ENCODE results near the gene KISS1R. TPM values are rescaled to one million over a fixed set of nuclear protein-coding genes. Genes with fewer than 3 reads are reported as not detected.
"Not testable (repeated sequence)": the region's sequence is repeated elsewhere in the genome, so short reads cannot be mapped to it uniquely, and the experiment has no call there.

KISS1R gene
- total RNA-seq, 1 experiment from 2014 or later = not detected

DNA sequence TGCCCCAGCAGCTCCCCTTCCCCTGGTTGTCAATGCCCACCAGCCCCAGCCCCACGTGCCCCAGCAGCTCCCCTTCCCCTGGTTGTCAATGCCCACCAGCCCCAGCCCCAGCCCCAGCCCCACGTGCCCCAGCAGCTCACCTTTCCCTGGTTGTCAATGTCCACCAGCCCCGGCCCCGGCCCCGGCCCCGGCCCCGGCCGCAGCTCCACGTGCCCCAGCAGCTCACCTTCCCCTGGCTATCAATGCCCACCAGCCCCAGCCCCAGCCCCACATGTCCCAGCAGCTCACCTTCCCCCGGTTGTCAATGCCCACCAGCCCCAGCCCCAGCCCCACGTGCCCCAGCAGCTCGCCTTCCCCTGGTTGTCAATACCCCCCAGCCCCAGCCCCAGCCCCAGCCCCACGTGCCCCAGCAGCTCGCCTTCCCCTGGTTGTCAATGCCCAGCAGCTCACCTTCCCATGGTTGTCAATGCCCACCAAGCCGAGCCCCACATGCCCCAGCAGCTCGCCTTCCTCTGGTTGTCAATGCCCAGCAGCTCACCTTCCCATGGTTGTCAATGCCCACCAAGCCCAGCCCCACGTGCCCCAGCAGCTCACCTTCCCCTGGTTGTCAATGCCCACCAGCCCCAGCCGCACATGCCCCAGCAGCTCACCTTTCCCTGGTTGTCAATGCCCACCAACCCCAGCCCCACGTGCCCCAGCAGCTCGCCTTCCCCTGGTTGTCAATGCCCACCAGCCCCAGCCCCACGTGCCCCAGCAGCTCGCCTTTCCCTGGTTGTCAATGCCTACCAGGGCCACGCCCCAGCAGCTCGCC, 38.2 kb upstream of the KISS1R start:
- DNase-seq (ENCODE audit: unreplicated experiment); H3K9me3 Mint-ChIP-seq (ENCODE audit: unreplicated experiment); H3K4me3 Mint-ChIP-seq (ENCODE audit: unreplicated experiment); H3K27ac Mint-ChIP-seq (ENCODE audit: low read depth, unreplicated experiment); intact Hi-C loops (cut with micrococcal nuclease); H3K27me3 Mint-ChIP-seq (ENCODE audit: insufficient read depth, unreplicated experiment); BruUV-seq (replicated peaks): not testable (repeated sequence)
- H3K4me1 Mint-ChIP-seq (ENCODE audit: insufficient read depth, unreplicated experiment) = peaks cover 12% of the 10 kb centered on the region
- POLR2A ChIA-PET = interaction anchor here (0.6 to 1.4 kb wide), 4 partner anchors 16 to 335 kb away, joined by 3 read pairs; no protein-coding TSS in a partner anchor
- CTCF ChIA-PET = interaction anchor here (0.6 to 1.2 kb wide), 3 partner anchors 34 to 110 kb away, joined by 3 to 6 read pairs (median 6); no protein-coding TSS in a partner anchor
- peaks cover 46% of the 10 kb centered on the region for H3K36me3 Mint-ChIP-seq (ENCODE audit: insufficient read depth, unreplicated experiment)

DNA sequence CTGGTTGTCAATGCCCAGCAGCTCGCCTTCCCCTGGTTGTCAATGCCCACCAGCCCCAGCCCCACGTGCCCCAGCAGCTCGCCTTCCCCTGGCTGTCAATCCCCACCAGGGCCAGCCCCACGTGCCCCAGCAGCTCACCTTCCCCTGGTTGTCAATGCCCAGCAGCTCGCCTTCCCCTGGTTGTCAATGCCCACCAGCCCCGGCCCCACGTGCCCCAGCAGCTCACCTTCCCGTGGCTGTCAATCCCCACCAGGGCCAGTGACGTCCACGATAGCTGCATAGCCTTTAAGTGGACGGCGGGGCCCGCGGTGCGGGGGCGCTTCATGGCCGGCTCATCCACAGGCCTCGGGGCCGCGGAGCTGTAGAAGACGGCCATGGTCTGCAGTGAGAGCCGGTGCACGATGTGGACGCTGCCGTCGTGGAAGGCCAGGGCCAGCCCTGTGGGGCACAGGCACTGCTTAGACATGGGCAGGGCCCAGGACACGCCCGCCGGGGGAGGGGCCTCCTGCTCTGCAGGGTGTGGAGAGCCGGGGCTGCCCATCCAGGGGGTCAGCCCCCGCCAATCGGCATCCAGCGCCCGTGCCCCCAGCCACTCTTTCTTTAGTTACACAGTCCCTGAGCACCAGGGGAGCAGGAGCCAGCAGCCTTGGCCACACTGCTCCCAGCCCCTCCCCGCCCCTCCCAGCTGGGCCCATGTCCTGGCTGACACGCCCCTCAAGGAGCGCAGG, 37.3 kb upstream of the KISS1R start:
- H3K27me3 Mint-ChIP-seq (ENCODE audit: insufficient read depth, unreplicated experiment) = no peaks in the 10 kb centered on the region

DNA sequence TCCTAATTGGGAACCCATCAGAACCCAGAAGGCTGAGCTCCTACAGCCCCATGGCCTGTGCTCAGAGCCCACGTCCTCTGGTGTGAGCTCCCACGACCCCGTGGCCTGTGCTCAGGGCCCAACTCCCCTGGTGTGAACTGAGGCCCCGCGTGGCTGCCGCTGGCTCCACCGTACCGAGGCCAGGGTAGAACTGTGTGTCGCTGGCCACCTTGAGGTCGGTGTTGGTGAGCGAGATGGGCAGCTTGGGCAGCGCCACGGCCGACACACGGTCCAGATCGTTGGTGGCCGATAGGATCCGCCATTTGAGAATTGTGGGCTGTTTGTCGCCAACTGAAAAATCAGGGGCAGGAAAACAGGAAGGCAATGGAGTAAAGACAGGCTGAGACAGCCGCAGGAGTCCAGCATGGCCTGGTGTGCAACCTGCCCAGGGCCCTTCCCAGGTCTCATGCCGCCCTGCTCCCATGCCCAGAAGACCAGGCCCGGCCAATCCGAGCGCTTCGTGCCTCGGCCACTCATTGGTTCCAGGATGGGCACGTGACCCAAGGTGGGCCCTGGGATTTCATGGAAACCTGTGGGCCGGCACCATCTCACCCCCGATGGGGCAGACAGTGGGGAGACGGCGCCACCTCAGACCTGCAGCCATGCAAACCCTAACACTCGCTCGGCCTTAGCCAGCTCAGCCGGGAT, 35.6 kb upstream of the KISS1R start:
- Mint-ChIP-seq H3K27me3 (ENCODE audit: insufficient read depth, unreplicated experiment) (no peaks in the 10 kb centered on the region), H3K4me3 (ENCODE audit: unreplicated experiment) (no peak overlapping the region), H3K36me3 (ENCODE audit: insufficient read depth, unreplicated experiment) (peaks cover 47% of the 10 kb centered on the region), H3K4me1 (ENCODE audit: insufficient read depth, unreplicated experiment) (peaks cover 14% of the 10 kb centered on the region), H3K27ac (ENCODE audit: low read depth, unreplicated experiment) (no peak overlapping the region), H3K9me3 (ENCODE audit: unreplicated experiment) (no peaks in the 10 kb centered on the region)
- ChIA-PET POLR2A (interaction anchor here (1.1 kb wide), 1 partner anchor 85 kb away, joined by 3 read pairs; no protein-coding TSS in a partner anchor), CTCF (interaction anchor here (0.6 to 0.9 kb wide), 2 partner anchors 13 to 17 kb away, joined by 3 to 6 read pairs; no protein-coding TSS in a partner anchor)
- intact Hi-C loops (cut with micrococcal nuclease) = no loop called here
- no TSS peak for BruUV-seq (replicated peaks)
- DNase-seq (ENCODE audit: unreplicated experiment) = no peak
- TF ChIP-seq, protein P1, sequence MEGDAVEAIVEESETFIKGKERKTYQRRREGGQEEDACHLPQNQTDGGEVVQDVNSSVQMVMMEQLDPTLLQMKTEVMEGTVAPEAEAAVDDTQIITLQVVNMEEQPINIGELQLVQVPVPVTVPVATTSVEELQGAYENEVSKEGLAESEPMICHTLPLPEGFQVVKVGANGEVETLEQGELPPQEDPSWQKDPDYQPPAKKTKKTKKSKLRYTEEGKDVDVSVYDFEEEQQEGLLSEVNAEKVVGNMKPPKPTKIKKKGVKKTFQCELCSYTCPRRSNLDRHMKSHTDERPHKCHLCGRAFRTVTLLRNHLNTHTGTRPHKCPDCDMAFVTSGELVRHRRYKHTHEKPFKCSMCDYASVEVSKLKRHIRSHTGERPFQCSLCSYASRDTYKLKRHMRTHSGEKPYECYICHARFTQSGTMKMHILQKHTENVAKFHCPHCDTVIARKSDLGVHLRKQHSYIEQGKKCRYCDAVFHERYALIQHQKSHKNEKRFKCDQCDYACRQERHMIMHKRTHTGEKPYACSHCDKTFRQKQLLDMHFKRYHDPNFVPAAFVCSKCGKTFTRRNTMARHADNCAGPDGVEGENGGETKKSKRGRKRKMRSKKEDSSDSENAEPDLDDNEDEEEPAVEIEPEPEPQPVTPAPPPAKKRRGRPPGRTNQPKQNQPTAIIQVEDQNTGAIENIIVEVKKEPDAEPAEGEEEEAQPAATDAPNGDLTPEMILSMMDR (IDR thresholded peaks at IDR 0.05; ENCODE audit: unreplicated experiment) = no peak

More for the DNA sequence above, 37.3 kb upstream of the KISS1R start:
- H3K27ac Mint-ChIP-seq (ENCODE audit: low read depth, unreplicated experiment) = no peak overlapping the region
- intact Hi-C loops (cut with micrococcal nuclease) = no loop called here
- no peak overlapping the region for H3K4me3 Mint-ChIP-seq (ENCODE audit: unreplicated experiment)
- peaks cover 14% of the 10 kb centered on the region for H3K4me1 Mint-ChIP-seq (ENCODE audit: insufficient read depth, unreplicated experiment)
- H3K9me3 Mint-ChIP-seq (ENCODE audit: unreplicated experiment) = no peaks in the 10 kb centered on the region
- DNase-seq (ENCODE audit: unreplicated experiment) = no peak
- CTCF ChIA-PET = interaction anchor here (0.6 to 1.2 kb wide), 3 partner anchors 35 to 110 kb away, joined by 3 to 6 read pairs (median 6); no protein-coding TSS in a partner anchor
- POLR2A ChIA-PET = interaction anchor here (0.6 to 1.4 kb wide), 3 partner anchors 17 to 334 kb away, joined by 3 read pairs; no protein-coding TSS in a partner anchor
- TF ChIP-seq, protein P1 (IDR thresholded peaks at IDR 0.05; ENCODE audit: unreplicated experiment) = no peak
- H3K36me3 Mint-ChIP-seq (ENCODE audit: insufficient read depth, unreplicated experiment) = peaks cover 49% of the 10 kb centered on the region
- no TSS peak for BruUV-seq (replicated peaks)

DNA sequence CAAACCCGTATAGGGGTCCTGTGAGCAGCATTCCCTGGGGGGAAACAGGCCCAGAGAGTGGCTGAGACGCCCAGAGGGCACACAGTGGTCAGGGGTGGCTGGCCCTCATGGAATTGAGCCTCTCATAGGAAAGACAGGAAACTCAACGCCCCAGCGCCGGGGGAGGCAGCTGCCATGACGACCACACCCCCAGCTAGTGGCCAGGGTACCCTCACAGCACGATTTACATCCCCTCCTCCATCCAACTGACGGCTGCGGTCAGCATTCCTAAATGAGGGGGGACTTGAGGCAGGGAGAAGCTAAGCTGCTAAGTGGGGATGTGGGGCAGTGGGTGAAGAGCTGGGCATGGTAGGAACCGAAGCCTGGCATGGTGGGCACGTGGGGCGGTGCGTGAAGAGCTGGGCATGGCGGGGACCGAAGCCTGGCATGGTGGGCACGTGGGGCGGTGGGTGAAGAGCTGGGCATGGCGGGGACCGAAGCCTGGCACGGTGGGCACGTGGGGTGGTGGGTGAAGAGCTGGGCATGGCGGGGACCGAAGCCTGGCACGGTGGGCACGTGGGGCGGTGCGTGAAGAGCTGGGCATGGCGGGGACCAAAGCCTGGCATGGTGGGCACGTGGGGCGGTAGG, 34.1 kb upstream of the KISS1R start:
- ChIA-PET CTCF (interaction anchor here (0.6 to 0.9 kb wide), 2 partner anchors 11 to 101 kb away, joined by 3 to 4 read pairs; partner anchors contain the start of gene WDR18), POLR2A (interaction anchor here (0.6 to 1.5 kb wide), 3 partner anchors 10 to 143 kb away, joined by 3 to 8 read pairs (median 3); partner anchors contain the start of genes CFD, MED16 and RNU6-9)
- DNase-seq (ENCODE audit: unreplicated experiment) = no peak
- Mint-ChIP-seq H3K9me3 (ENCODE audit: unreplicated experiment) (no peaks in the 10 kb centered on the region), H3K4me3 (ENCODE audit: unreplicated experiment) (no peak overlapping the region), H3K36me3 (ENCODE audit: insufficient read depth, unreplicated experiment) (peaks cover 61% of the 10 kb centered on the region), H3K4me1 (ENCODE audit: insufficient read depth, unreplicated experiment) (peaks cover 14% of the 10 kb centered on the region), H3K27me3 (ENCODE audit: insufficient read depth, unreplicated experiment) (no peaks in the 10 kb centered on the region), H3K27ac (ENCODE audit: low read depth, unreplicated experiment) (no peak overlapping the region)
- intact Hi-C loops (cut with micrococcal nuclease) = loop anchor here (1.0 kb wide), 1 partner anchor 34 kb away; the partner anchor contains the start of gene KISS1R
- TF ChIP-seq, protein P1 (IDR thresholded peaks at IDR 0.05; ENCODE audit: unreplicated experiment) = no peak
- no TSS peak for BruUV-seq (replicated peaks)
